Measurements from ENCODE around the gene CBX6. TPM values are rescaled to one million over a fixed set of nuclear protein-coding genes. Genes with fewer than 3 reads are reported as not detected.
"Not testable (repeated sequence)": the region's sequence is repeated elsewhere in the genome, so short reads cannot be mapped to it uniquely, and the experiment has no call there.

The CBX6 gene
- total and polyA plus RNA-seq, 3 donors from 2014 or later = 18.7 to 33.1 (median 30.1) TPM

GRCh38 chr22:38860283-38861169 is 11.5 kb downstream of the CBX6 start:
- Histone ChIP-seq H3K27me3 (no peaks in the 10 kb centered on the region), H3K4me1 (peaks cover 24% of the 10 kb centered on the region), H3K36me3 (ENCODE audit: low read depth, missing control alignments) (no peaks in the 10 kb centered on the region), H3K9me3 (no peaks in the 10 kb centered on the region), H3K27ac (no peak overlapping the region), H3K4me3 (no peak overlapping the region)
- intact Hi-C loops (cut with DNase I; ENCODE audit: low total_unique reads) = loop anchor here (10.0 kb wide), 1 partner anchor 144 kb away; no protein-coding TSS in a partner anchor
- WGBS, 2 donors = 61 to 71% methylated on average over 16 to 23 of the region's 23 CpGs
- DNase-seq = no peak
- TF ChIP-seq POLR2A (IDR thresholded peaks at IDR 0.05) = no peak
- no peak for TF ChIP-seq CTCF (IDR thresholded peaks at IDR 0.05)

GRCh38 chr22:38859581-38860282 is 12.3 kb downstream of the CBX6 start:
- intact Hi-C loops (cut with DNase I; ENCODE audit: low total_unique reads) = loop anchor here (10.0 kb wide), 2 partner anchors 95 to 145 kb away; no protein-coding TSS in a partner anchor
- no peak for TF ChIP-seq POLR2A (IDR thresholded peaks at IDR 0.05)
- no peak for TF ChIP-seq CTCF (IDR thresholded peaks at IDR 0.05)
- Histone ChIP-seq H3K27me3 (no peaks in the 10 kb centered on the region), H3K4me1 (peaks cover 16% of the 10 kb centered on the region), H3K4me3 (no peak overlapping the region), H3K9me3 (no peaks in the 10 kb centered on the region), H3K27ac (no peak overlapping the region), H3K36me3 (ENCODE audit: low read depth, missing control alignments) (no peaks in the 10 kb centered on the region)
- DNase-seq = no peak
- WGBS, 2 donors = 82 to 86% methylated on average over 13 to 14 of the region's 14 CpGs

GRCh38 chr22:38858492-38858891 is 13.5 kb downstream of the CBX6 start:
- H3K4me1 ChIP-seq = peaks cover 6% of the 10 kb centered on the region
- WGBS, 2 donors = 64 to 74% methylated on average over 5 to 9 of the region's 9 CpGs
- intact Hi-C loops (cut with DNase I; ENCODE audit: low total_unique reads) = loop anchor here (10.0 kb wide), 1 partner anchor 94 kb away; no protein-coding TSS in a partner anchor
- H3K4me3 ChIP-seq = no peak overlapping the region
- no peak for TF ChIP-seq POLR2A (IDR thresholded peaks at IDR 0.05)
- no peak for TF ChIP-seq CTCF (IDR thresholded peaks at IDR 0.05)
- H3K9me3 ChIP-seq = no peaks in the 10 kb centered on the region
- no peak for DNase-seq
- no peaks in the 10 kb centered on the region for H3K27me3 ChIP-seq
- no peak overlapping the region for H3K27ac ChIP-seq
- H3K36me3 ChIP-seq (ENCODE audit: low read depth, missing control alignments) = no peaks in the 10 kb centered on the region

GRCh38 chr22:38854476-38854875 is 17.5 kb downstream of the CBX6 start:
- H3K4me3 ChIP-seq; H3K9me3 ChIP-seq; H3K27ac ChIP-seq; H3K4me1 ChIP-seq; H3K27me3 ChIP-seq; H3K36me3 ChIP-seq (ENCODE audit: low read depth, missing control alignments); DNase-seq: not testable (repeated sequence)
- 90 to 91% methylated on average over 7 of the region's 7 CpGs for WGBS, 2 donors
- intact Hi-C loops (cut with DNase I; ENCODE audit: low total_unique reads) = loop anchor here (10.0 kb wide), 1 partner anchor 90 kb away; no protein-coding TSS in a partner anchor

GRCh38 chr22:38853883-38854282 is 18.1 kb downstream of the CBX6 start:
- H3K9me3 ChIP-seq; H3K27ac ChIP-seq; H3K27me3 ChIP-seq; DNase-seq; H3K4me1 ChIP-seq; H3K36me3 ChIP-seq (ENCODE audit: low read depth, missing control alignments); H3K4me3 ChIP-seq: not testable (repeated sequence)
- intact Hi-C loops (cut with DNase I; ENCODE audit: low total_unique reads) = loop anchor here (10.0 kb wide), 1 partner anchor 89 kb away; no protein-coding TSS in a partner anchor
- WGBS, 2 donors = 80 to 82% methylated on average over 5 of the region's 5 CpGs
